Activated CD4-positive, alpha-beta T cell treated with anti-CD3 and anti-CD28 coated beads for 4 hours (primary cell): ENCODE data around the gene SDK1.
"Not testable (repeated sequence)": the region's sequence is repeated elsewhere in the genome, so short reads cannot be mapped to it uniquely, and the experiment has no call there.

Source experiments
- DNase-seq, 2 donors: peaks; one replicate each; pipeline ENCODE4 v3.0.0-alpha.2; 2020

SDK1 gene

DNA sequence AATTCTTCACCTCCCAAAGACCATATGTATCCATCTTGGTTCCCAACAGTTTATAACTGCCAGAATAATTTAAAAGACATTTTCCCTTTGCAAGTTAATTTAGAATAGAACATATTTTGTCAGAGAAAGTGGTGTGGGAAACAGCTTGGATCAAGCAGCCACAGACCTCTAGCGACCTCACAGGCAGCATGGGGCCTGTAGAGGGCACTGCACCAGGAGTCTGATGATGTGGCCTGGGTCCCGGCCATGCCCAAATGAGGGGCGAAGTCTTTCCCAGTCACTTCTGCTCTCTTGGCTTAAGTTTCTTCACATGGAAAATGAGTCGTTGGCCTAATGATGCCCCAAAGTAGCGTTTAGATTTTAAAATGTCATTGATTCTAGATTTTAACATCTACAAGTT lies 243.2 kb downstream of the SDK1 start:
- DNase-seq = no peak

DNA sequence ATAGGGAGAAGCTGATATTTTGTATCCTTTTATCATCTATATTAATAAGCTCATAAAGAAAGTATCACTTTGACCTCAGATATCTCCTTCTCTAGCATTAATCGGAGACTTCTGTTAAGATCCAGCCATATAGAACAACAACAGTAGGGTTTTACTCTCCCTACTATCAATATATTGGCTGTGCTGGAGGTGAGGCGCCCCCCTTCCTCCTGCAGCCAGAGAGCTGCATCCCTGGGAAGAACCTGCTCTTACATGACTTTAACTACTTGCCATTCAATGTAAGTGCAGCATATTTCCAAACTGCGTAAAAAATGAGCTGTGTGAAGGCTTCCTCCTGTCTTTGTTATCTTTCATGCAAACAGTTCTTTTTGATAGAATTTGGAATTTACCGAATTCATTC lies 247.8 kb downstream of the SDK1 start:
- no peak for DNase-seq

GRCh38 chr7:3549601-3550000 lies 248.5 kb downstream of the SDK1 start:
- DNase-seq = no peak

DNA sequence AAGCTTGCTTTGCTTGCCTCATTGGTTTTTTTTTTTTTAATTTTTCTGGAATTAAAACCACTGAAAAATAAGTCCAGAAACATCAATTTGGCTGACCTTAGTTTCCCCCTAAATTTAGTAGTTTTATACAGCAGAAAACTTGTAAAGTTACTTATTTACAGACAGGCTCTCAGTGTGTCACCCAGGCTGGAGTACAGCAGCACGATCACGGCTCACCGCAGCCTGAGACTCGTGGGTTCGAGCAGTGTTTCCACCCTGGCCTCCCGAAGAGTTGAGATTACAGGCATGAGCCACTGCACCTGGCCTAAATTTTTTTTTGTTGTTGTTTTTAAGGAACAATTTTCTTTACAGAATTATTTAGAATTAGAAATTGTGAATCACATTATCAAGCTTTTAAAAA lies 250.5 kb downstream of the SDK1 start:
- no peak for DNase-seq

- DNase-seq = no peak
Observed at GRCh38 chr7:3552499-3552898, 251.4 kb downstream of the SDK1 start.

- DNase-seq = no peak
Observed at GRCh38 chr7:3558400-3558799, 257.3 kb downstream of the SDK1 start.

GRCh38 chr7:3559278-3559677 lies 258.2 kb downstream of the SDK1 start:
- no peak for DNase-seq

GRCh38 chr7:3560495-3560894 lies 259.4 kb downstream of the SDK1 start:
- DNase-seq = no peak

- no peak for DNase-seq
Observed at GRCh38 chr7:3561932-3562331, 260.9 kb downstream of the SDK1 start.

DNA sequence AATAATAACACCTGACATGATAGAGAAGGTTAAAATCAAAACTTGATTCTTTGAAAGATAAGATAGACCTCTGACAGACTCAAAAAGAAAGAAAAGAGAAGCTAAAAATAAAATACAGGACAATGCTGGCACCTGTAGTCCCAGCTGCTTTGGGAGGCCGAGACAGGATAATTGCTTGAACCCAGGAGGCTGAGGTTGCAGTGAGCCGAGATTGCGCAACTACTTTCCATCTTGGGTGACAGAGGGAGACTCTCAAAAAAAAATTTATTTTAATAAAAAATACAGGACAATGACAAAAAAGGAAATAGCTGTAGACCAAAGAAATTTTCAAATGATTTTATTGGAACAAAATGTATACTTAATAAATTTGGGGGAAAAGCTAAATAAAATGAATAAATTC lies 263.2 kb downstream of the SDK1 start:
- no peak for DNase-seq

DNA sequence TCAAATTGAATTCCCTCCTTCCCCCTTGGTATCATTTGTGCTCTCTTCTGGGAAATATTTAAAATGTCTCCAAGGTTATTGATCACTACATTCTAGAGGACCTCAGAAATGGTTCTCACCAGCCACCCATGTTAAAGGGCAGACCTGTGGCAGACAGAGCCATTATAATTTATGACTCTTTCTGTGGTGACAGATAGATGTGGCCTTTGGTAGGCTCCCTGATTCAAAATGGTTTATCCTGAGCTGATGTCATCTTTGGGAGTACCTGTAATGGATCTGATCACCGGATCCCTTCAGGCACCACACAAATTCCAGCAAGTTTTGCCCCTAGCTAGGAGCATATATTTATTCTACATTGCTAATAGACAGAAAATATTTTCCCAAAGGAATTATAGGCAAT lies 267.5 kb downstream of the SDK1 start:
- DNase-seq = no peak

GRCh38 chr7:3569643-3570042 lies 268.6 kb downstream of the SDK1 start:
- no peak for DNase-seq

DNA sequence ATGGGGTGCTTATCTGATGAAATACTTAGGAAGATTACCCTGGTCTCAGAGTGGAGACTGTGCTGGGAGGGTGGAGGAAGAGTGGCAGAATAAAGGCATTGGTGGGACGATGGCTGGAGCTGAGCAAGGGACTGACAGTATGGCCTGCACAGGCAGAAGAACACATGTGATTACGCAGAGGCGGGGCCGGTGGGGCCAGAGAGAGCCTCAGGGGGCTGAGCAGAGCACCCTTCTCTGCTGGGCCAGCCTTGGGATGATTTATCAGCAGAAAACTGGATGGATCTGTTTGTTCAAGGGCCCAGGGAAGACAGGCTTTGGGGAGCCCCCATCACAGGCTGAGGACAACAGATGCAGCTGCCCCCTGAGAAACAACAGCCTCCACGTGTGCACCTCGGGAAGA lies 272.1 kb downstream of the SDK1 start:
- no peak for DNase-seq

- DNase-seq = no peak
Observed at GRCh38 chr7:3574386-3574785, 273.3 kb downstream of the SDK1 start.

DNA sequence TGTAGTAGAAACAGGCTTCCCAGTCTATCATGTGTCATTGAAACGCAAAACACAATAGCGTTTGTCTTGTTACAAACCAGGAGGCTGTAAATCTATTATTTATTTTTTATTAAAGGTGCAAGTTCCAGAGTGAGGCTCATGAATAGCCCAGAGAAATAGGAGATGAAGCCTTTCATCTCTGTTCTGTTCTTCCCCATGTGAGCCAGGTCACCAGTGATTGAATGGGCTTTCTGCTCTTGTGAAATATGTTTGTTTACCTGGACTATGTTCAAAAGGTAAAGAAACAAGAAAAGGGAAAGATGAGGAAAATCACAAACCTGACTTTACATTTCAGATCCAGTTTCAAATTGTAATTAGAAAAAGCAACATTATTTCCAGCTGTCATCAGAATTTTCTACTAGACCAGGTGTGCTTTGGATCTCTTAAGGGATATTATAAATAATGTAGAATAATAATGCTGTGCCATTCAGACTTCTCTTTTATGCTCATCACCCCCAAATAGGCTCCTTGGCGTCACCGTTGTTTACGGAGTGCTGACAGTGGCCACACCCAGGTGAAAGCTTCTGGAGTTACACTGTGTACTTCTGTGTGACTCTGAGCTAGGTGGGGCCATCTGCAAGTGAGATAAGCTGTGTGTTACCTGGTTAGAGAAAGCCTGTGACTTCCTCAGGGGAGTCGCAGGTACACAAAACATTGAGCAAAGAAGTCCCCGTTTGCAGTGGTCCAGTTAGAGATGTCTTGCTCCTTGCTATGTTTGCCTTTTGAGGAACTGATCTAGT lies 274.9 kb downstream of the SDK1 start:
- no peak for DNase-seq

DNA sequence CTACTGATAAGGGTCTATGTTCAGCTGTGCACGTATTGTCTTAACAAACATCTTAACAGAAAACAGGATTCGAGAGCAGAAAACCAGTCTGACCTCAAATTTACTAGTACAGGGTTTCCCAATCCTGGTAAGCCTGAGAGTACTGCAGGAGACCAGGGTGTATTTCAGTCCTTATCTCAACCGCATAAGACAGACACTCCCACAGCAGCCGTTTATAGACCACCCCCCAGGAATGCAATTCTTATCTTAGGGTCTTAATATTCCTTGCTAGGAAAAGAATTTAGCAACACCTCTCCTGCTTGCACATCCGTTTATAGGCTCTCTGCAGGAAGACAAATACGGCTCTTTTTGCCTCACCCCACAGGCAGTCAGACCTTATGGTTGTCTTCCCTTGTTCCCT lies 277.3 kb downstream of the SDK1 start:
- DNase-seq = no peak

DNA sequence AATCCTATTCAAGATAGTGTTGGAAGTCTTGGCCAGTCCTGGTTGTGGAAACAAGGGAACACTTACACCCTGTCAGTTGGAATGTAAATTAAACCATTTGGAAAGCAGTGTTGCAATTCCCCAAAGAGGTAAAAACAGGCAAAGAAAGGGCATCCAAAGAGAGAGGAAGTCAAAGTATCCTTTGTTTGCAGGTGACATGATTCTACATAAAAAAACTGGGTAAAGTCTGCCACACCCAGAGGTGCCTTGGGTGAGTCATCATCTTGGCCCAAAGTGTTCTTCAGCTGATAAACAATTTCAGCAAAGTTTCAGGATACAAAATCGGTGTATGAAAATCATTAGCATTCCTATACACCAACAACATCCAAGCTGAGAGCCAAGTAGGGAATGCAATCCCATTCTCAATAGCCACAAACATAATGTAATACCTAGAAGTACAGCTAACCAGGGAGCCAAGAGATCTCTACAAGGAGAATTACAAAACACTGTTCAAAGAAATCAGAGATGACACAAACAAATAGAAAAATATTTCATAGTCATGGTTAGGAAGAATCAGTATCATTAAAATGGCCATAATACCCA lies 278.7 kb downstream of the SDK1 start:
- no peak for DNase-seq

DNA sequence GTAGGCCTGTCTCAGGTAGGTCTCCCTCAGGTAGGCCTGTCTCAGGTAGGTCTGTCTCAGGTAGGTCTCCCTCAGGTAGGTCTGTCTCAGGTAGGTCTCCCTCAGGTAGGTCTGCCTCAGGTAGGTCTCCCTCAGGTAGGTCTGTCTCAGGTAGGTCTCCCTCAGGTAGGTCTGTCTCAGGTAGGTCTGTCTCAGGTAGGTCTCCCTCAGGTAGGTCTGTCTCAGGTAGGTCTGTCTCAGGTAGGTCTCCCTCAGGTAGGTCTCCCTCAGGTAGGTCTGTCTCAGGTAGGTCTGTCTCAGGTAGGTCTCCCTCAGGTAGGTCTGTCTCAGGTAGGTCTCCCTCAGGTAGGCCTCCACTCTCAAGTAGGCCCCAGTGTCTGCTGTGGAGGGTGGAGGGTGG lies 281.1 kb downstream of the SDK1 start:
- DNase-seq = not testable (repeated sequence)

GRCh38 chr7:3585826-3586225 lies 284.8 kb downstream of the SDK1 start:
- DNase-seq = no peak

DNA sequence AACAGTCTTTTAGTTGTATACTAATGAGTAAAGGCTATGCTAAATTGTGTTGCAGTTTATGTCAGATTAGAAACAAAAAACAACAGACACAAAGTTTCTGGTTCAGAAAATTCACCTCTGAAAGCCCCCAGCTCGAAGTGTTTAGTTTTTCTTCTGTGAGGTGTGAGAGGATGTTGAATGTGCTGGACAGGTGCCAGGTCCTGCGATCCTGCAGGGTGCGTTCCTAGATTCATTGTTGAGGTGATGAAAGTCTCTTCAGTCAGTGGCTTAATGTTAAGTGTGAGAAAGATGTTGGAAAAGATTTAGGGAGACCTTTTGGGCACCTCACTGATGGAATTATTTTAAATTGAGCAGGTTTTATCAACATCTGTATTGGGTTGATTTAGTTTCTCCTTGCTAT lies 287.3 kb downstream of the SDK1 start:
- no peak for DNase-seq

DNA sequence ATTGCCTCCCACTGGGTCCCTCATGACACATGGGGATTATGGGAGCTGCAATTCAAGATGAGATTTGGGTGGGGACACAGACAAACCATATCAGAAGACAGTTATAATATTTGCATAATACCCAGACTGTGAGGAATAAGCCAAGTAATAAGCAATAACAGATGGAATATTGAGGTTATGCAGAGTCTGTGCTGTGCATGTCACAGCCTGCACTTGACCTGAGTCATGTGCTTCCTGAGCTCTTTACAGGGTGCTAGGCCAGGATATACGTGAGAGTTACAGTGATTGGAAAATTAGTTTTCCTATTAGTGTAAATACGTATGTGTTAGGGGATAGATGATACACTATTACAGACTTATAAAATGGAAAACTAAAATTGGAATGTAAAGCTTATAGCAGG lies 288.7 kb downstream of the SDK1 start:
- no peak for DNase-seq

- DNase-seq = no peak
Observed at GRCh38 chr7:3591219-3591618, 290.2 kb downstream of the SDK1 start.

DNA sequence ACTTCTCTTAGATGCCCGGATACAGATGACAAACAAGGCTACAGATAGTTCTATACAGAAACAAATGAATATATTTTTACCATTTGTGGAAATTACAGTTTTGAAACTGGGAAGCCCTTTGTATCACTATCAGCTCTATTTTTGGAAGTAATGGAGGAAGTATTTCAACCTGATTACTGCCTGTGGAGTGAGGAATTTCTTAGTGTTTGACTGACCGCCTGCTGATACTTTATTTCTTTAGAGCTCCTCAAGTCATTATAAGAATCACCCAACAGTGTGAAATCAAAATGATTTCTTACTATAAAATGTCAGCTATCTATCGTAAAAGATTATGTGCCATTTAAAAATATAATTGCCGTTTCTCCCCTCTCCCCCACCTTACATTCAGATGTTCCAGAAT lies 290.9 kb downstream of the SDK1 start:
- no peak for DNase-seq

DNA sequence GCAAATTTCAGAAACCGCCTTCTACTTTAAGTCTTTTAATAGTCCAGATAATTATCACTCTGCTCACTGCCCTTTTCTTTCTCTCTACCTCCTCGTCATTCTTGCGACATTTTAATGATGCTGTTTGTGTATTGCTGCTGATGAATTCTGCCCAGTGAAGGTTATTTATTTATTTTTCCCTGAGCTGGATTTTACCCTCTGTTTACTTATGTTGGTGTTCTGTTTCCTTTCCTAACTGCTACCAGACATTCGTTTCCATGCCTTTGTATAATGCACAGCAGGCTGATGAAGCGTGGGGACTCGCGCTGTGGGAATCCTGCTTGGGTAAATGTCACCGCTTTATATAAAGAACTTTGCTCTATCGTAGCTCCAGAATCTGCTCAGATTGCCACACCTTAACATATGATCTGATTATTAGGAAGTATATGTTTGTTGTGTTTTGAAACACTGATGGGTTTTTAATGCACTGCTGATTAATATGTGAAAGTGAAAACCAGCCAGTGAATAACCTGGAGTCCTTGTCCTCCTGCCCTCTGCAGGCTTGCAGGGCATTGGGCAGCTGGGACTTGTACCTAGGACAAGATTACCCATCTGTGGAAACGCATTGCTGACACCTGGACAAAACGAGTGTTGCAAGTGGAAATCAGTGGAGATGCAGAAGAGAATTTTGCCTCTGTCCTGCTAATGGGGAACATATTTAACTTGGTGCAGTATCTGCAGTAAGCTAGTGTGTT lies 291.5 kb downstream of the SDK1 start:
- no peak for DNase-seq
